EH (cell line): Measurements from ENCODE around the gene KHSRP.
A peak's percentile ranks its signal among the peaks of the same experiment; 100 is the strongest.

ENCODE experiments used
- DNase-seq: peaks from one replicate; pipeline ENCODE4 v3.0.0-alpha.2; 2015; ENCODE audit warnings: low read depth

The KHSRP gene

GRCh38 chr19:6424195-6424938, at the start of gene KHSRP:
KHSRP (minus strand) TSS chr19:6424811; CDS start chr19:6424701, 110 bp downstream.
- DNase-seq = peak; percentile 7

- DNase-seq = no peak
These were observed 49.0 kb upstream of the KHSRP start for GRCh38 chr19:6473647-6474046.

DNA sequence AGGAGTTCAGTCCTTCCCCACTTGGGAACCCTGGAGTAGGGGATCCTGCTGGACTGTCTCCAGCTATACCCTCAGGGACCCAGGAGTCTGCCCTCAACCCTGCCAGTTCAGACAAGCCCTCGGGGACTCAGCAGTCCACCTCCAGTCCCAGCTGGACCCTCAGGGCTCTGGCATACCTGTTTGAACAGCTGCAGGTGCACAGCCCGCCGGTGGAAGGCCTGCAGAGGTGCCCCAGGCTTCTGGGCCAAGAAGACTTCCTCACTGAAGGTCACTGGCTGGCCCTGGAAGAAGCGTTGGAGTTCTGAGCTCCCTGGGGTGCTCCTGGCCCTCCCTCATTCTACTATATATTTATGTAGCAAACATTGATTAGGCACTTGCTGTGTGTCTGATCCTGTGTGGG, 48.1 kb upstream of the KHSRP start:
- no peak for DNase-seq

- DNase-seq = no peak
These were observed 46.5 kb upstream of the KHSRP start for GRCh38 chr19:6471076-6471475.

DNA sequence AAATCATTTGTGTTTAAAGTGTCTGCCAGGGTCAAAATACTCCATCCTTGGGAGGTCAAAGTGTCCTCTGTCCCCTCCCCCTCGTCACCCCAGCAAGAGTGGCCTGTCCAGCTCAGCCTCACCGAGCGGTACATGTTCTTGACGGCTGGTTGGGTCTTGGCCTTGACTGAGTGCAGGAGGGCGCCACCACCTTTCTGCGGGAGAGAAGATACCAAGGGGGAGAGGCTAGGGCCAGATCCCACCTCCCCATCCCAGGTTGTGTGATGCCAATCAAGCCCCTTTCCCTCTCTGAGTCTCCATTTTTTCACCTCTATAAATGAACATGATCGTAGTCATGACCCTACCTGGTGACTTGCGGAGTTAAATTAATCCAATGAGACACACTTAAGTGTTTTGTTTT, 45.6 kb upstream of the KHSRP start:
- no peak for DNase-seq

DNA sequence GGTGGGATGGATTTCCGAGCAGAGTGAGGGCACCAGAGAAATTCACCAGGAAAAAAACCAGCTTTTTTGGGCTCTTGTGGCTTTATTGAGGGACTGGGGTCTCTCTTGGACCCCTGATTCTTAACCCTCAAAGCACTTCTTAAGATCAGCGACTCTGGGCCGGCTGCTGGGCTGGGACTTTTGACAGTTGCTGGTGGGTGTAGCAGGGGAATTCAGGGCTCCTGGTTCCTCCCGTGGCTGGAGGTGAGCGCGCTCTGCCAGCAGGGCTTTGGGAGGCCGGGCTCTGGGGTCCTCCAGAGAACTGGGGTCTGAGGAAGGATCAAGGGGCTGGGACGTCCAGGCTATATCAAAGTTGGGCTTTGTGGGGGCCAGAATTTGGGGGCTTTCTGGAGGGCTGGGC, 42.8 kb upstream of the KHSRP start:
- DNase-seq = no peak

DNA sequence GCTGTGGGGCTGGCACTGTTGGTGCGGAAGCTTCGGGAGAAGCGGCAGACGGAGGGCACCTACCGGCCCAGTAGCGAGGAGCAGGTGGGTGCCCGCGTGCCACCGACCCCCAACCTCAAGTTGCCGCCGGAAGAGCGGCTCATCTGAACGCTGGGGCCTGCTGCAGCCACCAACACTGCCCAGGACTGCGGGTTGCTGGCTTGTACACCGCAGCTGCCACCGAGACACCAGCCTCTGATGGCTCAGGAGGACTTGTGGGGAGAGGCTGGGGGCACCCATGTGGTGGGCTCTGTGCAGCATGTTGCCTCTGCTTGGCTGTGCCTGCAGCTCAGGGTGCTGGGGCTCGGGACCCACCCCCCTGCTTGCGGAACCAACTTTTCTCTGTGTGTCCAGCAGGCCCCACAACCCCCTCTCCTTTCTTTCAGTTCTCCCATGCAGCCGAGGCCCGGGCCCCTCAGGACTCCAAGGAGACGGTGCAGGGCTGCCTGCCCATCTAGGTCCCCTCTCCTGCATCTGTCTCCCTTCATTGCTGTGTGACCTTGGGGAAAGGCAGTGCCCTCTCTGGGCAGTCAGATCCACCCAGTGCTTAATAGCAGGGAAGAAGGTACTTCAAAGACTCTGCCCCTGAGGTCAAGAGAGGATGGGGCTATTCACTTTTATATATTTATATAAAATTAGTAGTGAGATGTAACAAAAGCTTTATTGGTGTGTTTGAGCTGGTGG, 42.1 kb upstream of the KHSRP start:
- DNase-seq = no peak

GRCh38 chr19:6465663-6466062, 41.1 kb upstream of the KHSRP start:
- DNase-seq = no peak

DNA sequence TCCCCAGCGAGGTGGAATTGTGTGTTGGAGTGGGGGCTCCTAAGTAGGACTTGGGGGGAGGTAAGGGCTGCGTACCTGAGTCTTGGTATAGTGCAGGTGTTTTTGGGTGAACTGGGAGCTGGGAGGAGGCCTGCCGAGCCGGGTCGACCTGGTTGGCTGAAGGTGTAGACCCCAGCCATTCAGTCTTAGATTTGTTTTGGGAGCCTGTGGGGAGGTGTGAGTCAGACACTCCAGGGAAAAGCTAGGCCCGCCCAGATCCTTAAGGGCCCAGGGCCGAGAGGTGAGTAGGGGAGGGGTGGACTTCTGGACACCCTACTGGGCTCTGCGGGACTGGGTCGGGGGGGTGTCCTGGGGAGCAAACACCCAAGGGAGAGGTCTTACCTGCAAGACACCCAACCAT, 40.4 kb upstream of the KHSRP start:
- no peak for DNase-seq

DNA sequence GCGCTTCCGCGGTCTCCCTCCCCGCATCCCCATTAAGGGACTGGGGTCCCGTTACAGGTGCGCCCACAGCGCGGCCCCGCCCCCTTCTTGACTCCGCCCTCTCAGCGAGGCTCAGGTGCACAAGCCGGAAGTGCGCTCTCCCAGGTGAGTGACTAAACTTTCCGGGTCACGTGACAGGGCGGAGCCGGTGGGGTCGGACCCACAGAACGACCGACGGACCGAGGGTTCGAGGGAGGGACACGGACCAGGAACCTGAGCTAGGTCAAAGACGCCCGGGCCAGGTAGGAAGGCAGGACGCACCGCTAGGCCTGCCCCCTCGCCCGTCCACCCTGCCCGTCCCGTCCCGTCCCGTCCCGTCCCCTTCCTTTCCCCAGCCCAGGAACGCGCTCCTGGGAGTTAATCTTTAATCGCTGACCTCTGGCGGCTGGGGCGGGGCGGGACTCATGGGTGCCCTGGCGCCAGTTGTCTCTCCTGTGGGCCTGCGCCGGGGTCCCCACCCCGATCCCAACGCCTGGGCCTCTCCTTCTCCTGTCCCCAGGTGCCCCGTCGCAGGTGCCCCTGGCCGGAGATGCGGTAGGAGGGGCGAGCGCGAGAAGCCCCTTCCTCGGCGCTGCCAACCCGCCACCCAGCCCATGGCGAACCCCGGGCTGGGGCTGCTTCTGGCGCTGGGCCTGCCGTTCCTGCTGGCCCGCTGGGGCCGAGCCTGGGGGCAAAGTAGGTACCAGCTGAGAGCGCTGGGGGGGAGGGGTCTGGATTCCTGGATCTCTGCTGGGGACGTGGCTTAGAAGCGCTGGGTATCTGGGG, 39.7 kb upstream of the KHSRP start, which contains the start of gene CRB3:
Gene CRB3, plus strand, starts transcription at position 202 of the 804 bp plus-strand sequence. Its CDS starts 431 bp downstream, at position 633.
- no peak for DNase-seq

GRCh38 chr19:6460099-6460884, 35.7 kb upstream of the KHSRP start:
- peak; percentile 95 for DNase-seq

DNA sequence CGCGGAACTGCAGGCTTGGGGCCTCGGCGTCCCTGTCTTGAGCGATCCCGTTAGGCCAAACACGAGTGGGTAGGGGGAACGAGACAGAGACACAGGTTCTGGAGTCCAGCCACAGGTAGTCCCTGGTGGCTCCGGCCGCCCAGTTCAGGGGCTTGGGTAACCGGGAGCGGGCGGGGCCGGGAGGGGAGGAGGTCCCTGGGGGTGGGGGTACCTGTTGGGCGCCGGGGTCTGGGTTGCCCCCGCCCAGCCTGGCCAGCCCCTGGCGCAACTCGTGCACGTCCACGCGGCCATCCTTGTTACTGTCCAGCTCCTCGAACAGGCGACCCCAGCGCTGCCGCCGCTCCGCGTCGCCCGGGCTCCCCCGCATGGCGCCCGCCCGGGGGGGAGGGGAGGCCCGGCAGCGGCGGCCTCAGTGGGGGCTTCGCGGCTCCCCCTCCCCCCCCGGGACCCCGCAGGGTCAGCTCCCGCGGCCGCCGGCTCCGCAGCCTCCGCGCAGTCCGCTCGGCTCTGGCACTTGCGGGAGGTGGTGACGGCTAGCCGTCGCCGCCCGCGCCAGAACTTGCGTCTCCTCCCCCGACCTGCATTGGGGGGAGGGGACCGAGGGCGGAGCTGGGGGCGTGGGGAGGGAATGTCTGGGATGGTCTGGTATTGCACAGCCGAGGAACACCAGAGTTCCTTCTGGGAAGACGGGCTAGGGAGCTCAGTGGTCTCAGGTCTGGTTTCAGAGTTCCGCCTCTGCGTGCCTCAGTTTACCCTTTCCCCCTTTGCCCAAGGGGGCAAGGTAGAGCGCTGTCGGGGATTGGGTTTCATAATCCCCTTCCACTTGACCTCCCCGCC, 34.9 kb upstream of the KHSRP start, which contains the start of gene SLC25A23:
Gene SLC25A23, minus strand, starts transcription at position 531 of the 837 bp plus-strand sequence. Its CDS starts 164 bp downstream, at position 367.
- DNase-seq = peak; percentile 75

DNA sequence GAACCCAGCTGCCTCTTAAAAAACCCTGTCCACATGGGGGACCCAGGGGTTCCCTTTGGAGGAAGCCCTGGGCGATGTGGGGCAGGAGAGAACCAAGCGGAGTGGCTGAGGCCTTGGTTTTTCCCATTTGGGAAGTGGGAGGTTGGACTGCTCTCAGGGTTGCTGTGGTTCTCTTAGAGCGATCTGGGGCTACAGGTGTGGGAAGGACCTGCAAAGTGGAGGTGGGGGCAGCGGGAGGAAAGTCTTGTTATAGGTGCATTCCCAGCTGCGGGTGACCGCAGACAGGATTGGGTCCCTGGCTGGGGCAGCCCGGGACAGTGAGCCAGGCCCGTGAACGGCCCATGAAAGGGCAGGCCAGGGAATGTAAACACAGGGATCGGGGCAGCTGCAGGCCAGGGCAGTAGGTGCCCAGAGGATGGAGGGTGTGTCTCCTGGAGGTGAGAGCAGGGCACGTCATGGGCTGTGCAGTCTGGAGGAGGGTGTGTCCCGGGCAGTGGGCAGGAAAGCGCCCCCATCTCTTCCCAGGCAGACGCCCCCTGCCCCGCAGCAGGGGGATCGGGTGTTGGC, 34.2 kb upstream of the KHSRP start:
- no peak for DNase-seq

- peak; percentile 23 for DNase-seq
These were observed 33.5 kb upstream of the KHSRP start for GRCh38 chr19:6457958-6458694.

GRCh38 chr19:6455924-6456323, 31.3 kb upstream of the KHSRP start:
- no peak for DNase-seq

- DNase-seq = no peak
These were observed 29.4 kb upstream of the KHSRP start for GRCh38 chr19:6453951-6454565.

DNA sequence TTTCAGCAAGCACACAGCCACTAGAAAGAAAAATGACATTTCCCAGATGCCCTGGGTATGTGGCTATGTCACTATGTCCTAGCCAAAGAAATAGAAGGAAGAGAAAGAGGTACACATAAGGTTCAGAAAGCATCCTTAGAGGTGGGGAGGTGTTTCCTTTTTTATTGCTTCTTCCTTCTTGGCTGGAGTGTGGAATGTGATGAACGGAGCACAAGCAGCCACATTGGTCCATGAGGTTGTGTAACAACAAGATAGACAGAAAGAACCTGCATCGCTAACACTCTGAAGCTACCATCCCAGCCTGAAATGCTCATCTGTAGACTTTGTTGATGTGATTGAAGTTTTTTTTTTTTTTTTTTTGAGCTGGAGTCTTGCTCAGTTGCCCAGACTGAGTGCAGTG, 28.3 kb upstream of the KHSRP start:
- no peak for DNase-seq

DNA sequence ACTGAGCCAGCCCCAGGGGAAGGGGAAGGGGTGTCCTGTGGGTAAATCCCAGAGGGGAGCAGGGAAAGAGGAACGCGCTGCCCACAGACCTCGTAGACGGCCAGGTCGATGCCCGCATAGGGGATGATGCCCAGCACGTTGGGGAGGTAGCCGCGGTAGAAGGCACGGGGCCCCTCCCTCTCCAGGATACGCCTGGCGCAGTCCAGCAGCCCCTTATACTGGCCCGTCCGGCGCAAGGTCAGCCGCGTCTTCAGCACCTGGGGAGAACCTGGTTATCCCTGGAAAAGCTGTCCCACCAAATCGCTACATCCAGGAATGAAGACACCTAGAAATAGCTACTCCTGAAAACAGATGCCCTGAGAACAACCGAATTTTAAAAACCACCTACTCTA, 27.6 kb upstream of the KHSRP start:
- no peak for DNase-seq

DNA sequence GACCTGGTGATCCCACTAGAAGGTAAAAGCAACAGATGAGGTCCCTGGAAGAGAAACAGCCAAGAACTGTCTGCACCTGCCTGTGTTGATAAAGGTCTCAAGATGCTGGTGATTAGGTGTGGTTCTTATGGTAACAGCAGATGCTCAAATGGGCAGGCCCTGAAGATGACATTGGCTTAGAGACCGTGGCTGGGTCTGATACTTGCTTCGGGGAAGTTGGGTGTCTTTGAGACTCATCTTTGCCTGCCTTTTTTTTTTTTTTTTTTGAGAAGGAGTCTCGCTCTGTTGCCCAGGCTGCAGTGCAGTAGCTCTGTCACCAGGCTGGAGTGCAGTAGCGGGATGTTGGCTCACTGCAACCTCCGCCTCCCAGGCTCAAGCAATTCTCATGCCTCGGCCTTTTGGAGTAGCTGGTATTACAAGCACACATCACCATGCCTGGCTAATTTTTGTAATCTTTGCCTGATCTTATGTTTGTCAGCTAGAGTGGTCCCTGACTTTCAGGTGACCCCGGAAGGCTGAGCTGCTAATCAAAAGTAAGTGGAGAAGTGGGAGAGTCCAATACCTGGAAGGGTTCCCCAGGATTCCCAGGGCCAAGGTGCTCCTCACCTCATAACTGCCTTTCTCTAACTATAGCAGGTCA, 27.1 kb upstream of the KHSRP start:
- DNase-seq = no peak
